ENCODE measurements around the gene TMEM17.

The TMEM17 gene

GRCh38 chr2:62482558-62483352 lies 23.2 kb downstream of the TMEM17 start:
- H4K20me1 ChIP-seq (ENCODE audit: low read depth, low read length): no peaks in the 10 kb centered on the region
- H3K27me3 ChIP-seq (ENCODE audit: low read length): no peaks in the 10 kb centered on the region
- no peak overlapping the region for H2AFZ ChIP-seq (ENCODE audit: low read depth, low read length, severe bottlenecking)
- H3F3A ChIP-seq (ENCODE audit: insufficient read depth): no peaks in the 10 kb centered on the region
- H3K9me2 ChIP-seq (replicated peaks; ENCODE audit: insufficient read depth, low read length): no peaks in the 10 kb centered on the region
- no peaks in the 10 kb centered on the region for H3K79me2 ChIP-seq (ENCODE audit: insufficient read depth, low read length)
- no peak overlapping the region for H3K4me2 ChIP-seq (ENCODE audit: low read depth, low read length, poor library complexity, severe bottlenecking)
- no peaks in the 10 kb centered on the region for H3K36me3 ChIP-seq (ENCODE audit: low read length)
- H3K9me3 ChIP-seq (ENCODE audit: insufficient read depth, low read length): no peaks in the 10 kb centered on the region
- no peak overlapping the region for H3K9ac ChIP-seq (ENCODE audit: low read length)
- H3K4me3 ChIP-seq (ENCODE audit: insufficient read depth, low read length, poor library complexity, severe bottlenecking): no peak overlapping the region
- H3K27ac ChIP-seq (ENCODE audit: low read depth, low read length): no peak overlapping the region
- TF ChIP-seq EZH2phosphoT487 (conservative IDR thresholded peaks at IDR 0.05; ENCODE audit: low read length) (no peak), CTCF (IDR thresholded peaks at IDR 0.05; ENCODE audit: insufficient read depth, low read length, poor library complexity, severe bottlenecking) (no peak)

GRCh38 chr2:62479917-62480316 lies 26.1 kb downstream of the TMEM17 start:
- Histone ChIP-seq H3K4me3 (ENCODE audit: insufficient read depth, low read length, poor library complexity, severe bottlenecking) (no peak overlapping the region), H3K9me2 (replicated peaks; ENCODE audit: insufficient read depth, low read length) (no peaks in the 10 kb centered on the region), H3K79me2 (ENCODE audit: insufficient read depth, low read length) (no peaks in the 10 kb centered on the region), H3K9ac (ENCODE audit: low read length) (no peak overlapping the region), H3K9me3 (ENCODE audit: insufficient read depth, low read length) (no peaks in the 10 kb centered on the region), H2AFZ (ENCODE audit: low read depth, low read length, severe bottlenecking) (no peak overlapping the region), H4K20me1 (ENCODE audit: low read depth, low read length) (no peaks in the 10 kb centered on the region), H3K4me2 (ENCODE audit: low read depth, low read length, poor library complexity, severe bottlenecking) (no peak overlapping the region), H3K36me3 (ENCODE audit: low read length) (no peaks in the 10 kb centered on the region), H3K27ac (ENCODE audit: low read depth, low read length) (no peak overlapping the region), H3K27me3 (ENCODE audit: low read length) (no peaks in the 10 kb centered on the region), H3F3A (ENCODE audit: insufficient read depth) (no peaks in the 10 kb centered on the region)
- TF ChIP-seq EZH2phosphoT487 (conservative IDR thresholded peaks at IDR 0.05; ENCODE audit: low read length): no peak
- TF ChIP-seq CTCF (IDR thresholded peaks at IDR 0.05; ENCODE audit: insufficient read depth, low read length, poor library complexity, severe bottlenecking): no peak

- Histone ChIP-seq H3F3A (ENCODE audit: insufficient read depth) (no peaks in the 10 kb centered on the region), H3K9ac (ENCODE audit: low read length) (no peak overlapping the region), H3K36me3 (ENCODE audit: low read length) (no peaks in the 10 kb centered on the region), H2AFZ (ENCODE audit: low read depth, low read length, severe bottlenecking) (no peak overlapping the region), H3K9me3 (ENCODE audit: insufficient read depth, low read length) (no peaks in the 10 kb centered on the region), H3K27me3 (ENCODE audit: low read length) (no peaks in the 10 kb centered on the region), H3K27ac (ENCODE audit: low read depth, low read length) (no peak overlapping the region), H3K79me2 (ENCODE audit: insufficient read depth, low read length) (no peaks in the 10 kb centered on the region), H3K9me2 (replicated peaks; ENCODE audit: insufficient read depth, low read length) (no peaks in the 10 kb centered on the region), H3K4me2 (ENCODE audit: low read depth, low read length, poor library complexity, severe bottlenecking) (no peak overlapping the region), H4K20me1 (ENCODE audit: low read depth, low read length) (no peaks in the 10 kb centered on the region), H3K4me3 (ENCODE audit: insufficient read depth, low read length, poor library complexity, severe bottlenecking) (no peak overlapping the region)
- TF ChIP-seq CTCF (IDR thresholded peaks at IDR 0.05; ENCODE audit: insufficient read depth, low read length, poor library complexity, severe bottlenecking) (no peak), EZH2phosphoT487 (conservative IDR thresholded peaks at IDR 0.05; ENCODE audit: low read length) (no peak)
These were observed 27.9 kb downstream of the TMEM17 start for GRCh38 chr2:62478093-62478580.

Measured in SU-DHL-6 (cell line).